HepG2 (cell line): Measurements from ENCODE around the gene RAET1E.

Experiments used
- EHMT2 ChIP-seq: fragments of 200-600 bp; sonication (generic); IDR thresholded peaks from 2 replicates; pipeline ENCODE4 v1.7.0; 2017; ENCODE audit warnings: antibody characterized with exemption, low read depth, low read length, borderline replicate concordance
- EZH2 ChIP-seq: conservative IDR thresholded peaks from 2 replicates; pipeline ENCODE4 v1.6.1; 2012; ENCODE audit warnings: mild to moderate bottlenecking, low read depth, low read length, moderate library complexity
- FOXM1 ChIP-seq: sonication (generic); formaldehyde crosslinking; IDR thresholded peaks from 2 replicates; pipeline ENCODE4 v1.5.0; 2020; ENCODE audit warnings: missing genetic modification reagents
- KDM1A ChIP-seq: IDR thresholded peaks from 2 replicates; pipeline ENCODE4 v1.6.1; 2016; ENCODE audit warnings: missing compliant biosample characterization
- NRL ChIP-seq: sonication (generic); formaldehyde crosslinking; IDR thresholded peaks from 2 replicates; pipeline ENCODE4 v1.5.0; 2020; ENCODE audit warnings: missing genetic modification reagents, mild to moderate bottlenecking, moderate library complexity, borderline replicate concordance
- SP2 ChIP-seq: sonication (generic); formaldehyde crosslinking; IDR thresholded peaks from 2 replicates; pipeline ENCODE4 v1.5.1; 2020; ENCODE audit warnings: mild to moderate bottlenecking, missing genetic modification reagents
- TARDBP ChIP-seq: sonication (generic); formaldehyde crosslinking; IDR thresholded peaks from 2 replicates; pipeline ENCODE4 v1.8.0; 2022; ENCODE audit warnings: mild to moderate bottlenecking, missing genetic modification reagents
- ZNF484 ChIP-seq: sonication (generic); formaldehyde crosslinking; IDR thresholded peaks from 2 replicates; pipeline ENCODE4 v1.5.1; 2020; ENCODE audit warnings: mild to moderate bottlenecking, low read depth, missing genetic modification reagents, borderline replicate concordance
- TF ChIP-seq, protein P1 (sequence below): sonication (generic); formaldehyde crosslinking; IDR thresholded peaks from 2 replicates; pipeline ENCODE4 v1.5.1; 2020; ENCODE audit warnings: missing genetic modification reagents, mild to moderate bottlenecking, borderline replicate concordance
- TF ChIP-seq, protein P2 (sequence below): IDR thresholded peaks from 2 replicates; pipeline ENCODE4 v1.6.1; 2016; ENCODE audit warnings: mild to moderate bottlenecking, missing biosample characterization, missing genetic modification reagents
- TF ChIP-seq, protein P3 (sequence below): sonication (generic); formaldehyde crosslinking; IDR thresholded peaks from 2 replicates; pipeline ENCODE4 v1.5.0; 2020; ENCODE audit warnings: mild to moderate bottlenecking, missing genetic modification reagents, borderline replicate concordance

DNA sequence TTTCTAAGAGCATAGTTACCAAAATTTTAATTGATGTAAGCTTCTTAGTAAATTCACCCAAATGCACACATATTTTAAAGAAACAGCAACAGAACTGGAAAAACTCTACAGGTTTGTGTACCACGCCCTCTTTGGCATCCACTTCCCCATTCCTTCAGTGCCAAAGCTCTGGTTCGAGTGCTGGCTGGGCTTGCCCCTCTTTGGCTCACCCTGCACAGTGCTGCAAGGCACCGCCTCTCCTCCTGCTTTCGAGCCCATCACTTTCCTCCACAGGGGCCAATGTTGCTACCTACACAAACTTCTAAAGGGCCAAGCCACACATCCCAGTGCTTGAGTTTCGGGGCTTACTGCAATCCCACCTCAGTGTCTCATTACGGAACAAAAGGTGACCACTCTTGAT lies 43.4 kb downstream of the RAET1E start:
- no peak for TF ChIP-seq SP2 (CRISPR knock-in tag)
- no peak for TF ChIP-seq EHMT2
- TF ChIP-seq, protein P1, sequence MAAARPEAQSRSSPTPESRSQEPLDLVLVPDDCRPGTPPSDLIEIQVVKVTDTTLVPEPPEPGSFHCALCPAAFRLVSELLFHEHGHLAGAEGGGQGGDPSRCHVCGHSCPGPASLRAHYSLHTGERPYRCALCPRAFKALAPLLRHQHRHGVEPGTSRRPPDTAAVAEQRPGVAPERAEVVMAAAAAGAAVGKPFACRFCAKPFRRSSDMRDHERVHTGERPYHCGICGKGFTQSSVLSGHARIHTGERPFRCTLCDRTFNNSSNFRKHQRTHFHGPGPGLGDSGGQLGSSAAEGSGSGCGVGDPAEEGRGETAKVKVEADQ (CRISPR knock-in tag) = no peak
- no peak for TF ChIP-seq NRL (CRISPR knock-in tag)
- no peak for TF ChIP-seq ZNF484 (CRISPR knock-in tag)
- no peak for TF ChIP-seq FOXM1 (CRISPR knock-in tag)
- TF ChIP-seq TARDBP (CRISPR knock-in tag) = no peak
- TF ChIP-seq KDM1A = no peak
- TF ChIP-seq, protein P2, sequence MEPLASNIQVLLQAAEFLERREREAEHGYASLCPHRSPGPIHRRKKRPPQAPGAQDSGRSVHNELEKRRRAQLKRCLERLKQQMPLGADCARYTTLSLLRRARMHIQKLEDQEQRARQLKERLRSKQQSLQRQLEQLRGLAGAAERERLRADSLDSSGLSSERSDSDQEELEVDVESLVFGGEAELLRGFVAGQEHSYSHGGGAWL (CRISPR knock-in tag) = no peak
- no peak for TF ChIP-seq EZH2
- TF ChIP-seq, protein P3, sequence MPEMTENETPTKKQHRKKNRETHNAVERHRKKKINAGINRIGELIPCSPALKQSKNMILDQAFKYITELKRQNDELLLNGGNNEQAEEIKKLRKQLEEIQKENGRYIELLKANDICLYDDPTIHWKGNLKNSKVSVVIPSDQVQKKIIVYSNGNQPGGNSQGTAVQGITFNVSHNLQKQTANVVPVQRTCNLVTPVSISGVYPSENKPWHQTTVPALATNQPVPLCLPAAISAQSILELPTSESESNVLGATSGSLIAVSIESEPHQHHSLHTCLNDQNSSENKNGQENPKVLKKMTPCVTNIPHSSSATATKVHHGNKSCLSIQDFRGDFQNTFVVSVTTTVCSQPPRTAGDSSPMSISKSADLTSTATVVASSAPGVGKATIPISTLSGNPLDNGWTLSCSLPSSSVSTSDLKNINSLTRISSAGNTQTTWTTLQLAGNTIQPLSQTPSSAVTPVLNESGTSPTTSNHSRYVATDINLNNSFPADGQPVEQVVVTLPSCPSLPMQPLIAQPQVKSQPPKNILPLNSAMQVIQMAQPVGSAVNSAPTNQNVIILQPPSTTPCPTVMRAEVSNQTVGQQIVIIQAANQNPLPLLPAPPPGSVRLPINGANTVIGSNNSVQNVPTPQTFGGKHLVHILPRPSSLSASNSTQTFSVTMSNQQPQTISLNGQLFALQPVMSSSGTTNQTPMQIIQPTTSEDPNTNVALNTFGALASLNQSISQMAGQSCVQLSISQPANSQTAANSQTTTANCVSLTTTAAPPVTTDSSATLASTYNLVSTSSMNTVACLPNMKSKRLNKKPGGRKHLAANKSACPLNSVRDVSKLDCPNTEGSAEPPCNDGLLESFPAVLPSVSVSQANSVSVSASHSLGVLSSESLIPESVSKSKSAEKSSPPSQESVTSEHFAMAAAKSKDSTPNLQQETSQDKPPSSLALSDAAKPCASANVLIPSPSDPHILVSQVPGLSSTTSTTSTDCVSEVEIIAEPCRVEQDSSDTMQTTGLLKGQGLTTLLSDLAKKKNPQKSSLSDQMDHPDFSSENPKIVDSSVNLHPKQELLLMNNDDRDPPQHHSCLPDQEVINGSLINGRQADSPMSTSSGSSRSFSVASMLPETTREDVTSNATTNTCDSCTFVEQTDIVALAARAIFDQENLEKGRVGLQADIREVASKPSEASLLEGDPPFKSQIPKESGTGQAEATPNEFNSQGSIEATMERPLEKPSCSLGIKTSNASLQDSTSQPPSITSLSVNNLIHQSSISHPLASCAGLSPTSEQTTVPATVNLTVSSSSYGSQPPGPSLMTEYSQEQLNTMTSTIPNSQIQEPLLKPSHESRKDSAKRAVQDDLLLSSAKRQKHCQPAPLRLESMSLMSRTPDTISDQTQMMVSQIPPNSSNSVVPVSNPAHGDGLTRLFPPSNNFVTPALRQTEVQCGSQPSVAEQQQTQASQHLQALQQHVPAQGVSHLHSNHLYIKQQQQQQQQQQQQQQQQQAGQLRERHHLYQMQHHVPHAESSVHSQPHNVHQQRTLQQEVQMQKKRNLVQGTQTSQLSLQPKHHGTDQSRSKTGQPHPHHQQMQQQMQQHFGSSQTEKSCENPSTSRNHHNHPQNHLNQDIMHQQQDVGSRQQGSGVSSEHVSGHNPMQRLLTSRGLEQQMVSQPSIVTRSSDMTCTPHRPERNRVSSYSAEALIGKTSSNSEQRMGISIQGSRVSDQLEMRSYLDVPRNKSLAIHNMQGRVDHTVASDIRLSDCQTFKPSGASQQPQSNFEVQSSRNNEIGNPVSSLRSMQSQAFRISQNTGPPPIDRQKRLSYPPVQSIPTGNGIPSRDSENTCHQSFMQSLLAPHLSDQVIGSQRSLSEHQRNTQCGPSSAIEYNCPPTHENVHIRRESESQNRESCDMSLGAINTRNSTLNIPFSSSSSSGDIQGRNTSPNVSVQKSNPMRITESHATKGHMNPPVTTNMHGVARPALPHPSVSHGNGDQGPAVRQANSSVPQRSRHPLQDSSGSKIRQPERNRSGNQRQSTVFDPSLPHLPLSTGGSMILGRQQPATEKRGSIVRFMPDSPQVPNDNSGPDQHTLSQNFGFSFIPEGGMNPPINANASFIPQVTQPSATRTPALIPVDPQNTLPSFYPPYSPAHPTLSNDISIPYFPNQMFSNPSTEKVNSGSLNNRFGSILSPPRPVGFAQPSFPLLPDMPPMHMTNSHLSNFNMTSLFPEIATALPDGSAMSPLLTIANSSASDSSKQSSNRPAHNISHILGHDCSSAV (CRISPR knock-in tag) = no peak
